Skeletal muscle tissue (tissue), 1 donor: ENCODE data around the gene TAGAP. TPM values are rescaled to one million over a fixed set of nuclear protein-coding genes. Genes with fewer than 3 reads are reported as not detected.

Source experiments
- total RNA-seq: library from RNA; depleted of rRNA; stranded (reverse); fragments of >200 nt; gene quantifications from one replicate; pipeline ENCODE4 v1.2.3, GENCODE V29; 2014

TAGAP gene
- total RNA-seq, 1 donor from 2014 or later, result 2.1 TPM

Other genes starting within 250 kb of the TAGAP start
- gene EZR, start 225.6 kb downstream of the TAGAP start, total RNA-seq, result 21.4 TPM
- gene RSPH3, start 44.8 kb downstream of the TAGAP start, total RNA-seq, result 2.1 TPM
- gene FNDC1, start 124.4 kb upstream of the TAGAP start, total RNA-seq, result 71.0 TPM